NCI-H774 (cell line): ENCODE results near the gene OTOF.

ENCODE experiments used
- DNase-seq: peaks from one replicate; lab custom pipeline; 2025; lab: John Stamatoyannopoulos, UW

The OTOF gene

GRCh38 chr2:26500406-26500805, 22.5 kb upstream of the OTOF start:
- DNase-seq, result no peak

- DNase-seq, result no peak
Measured at GRCh38 chr2:26495705-26496297, 17.9 kb upstream of the OTOF start.

GRCh38 chr2:26494891-26495290, 17.0 kb upstream of the OTOF start:
- DNase-seq, result no peak

- no peak for DNase-seq
Measured at GRCh38 chr2:26494199-26494598, 16.3 kb upstream of the OTOF start.

GRCh38 chr2:26493566-26493965, 15.6 kb upstream of the OTOF start:
- DNase-seq, result no peak

GRCh38 chr2:26492749-26493515, 15.0 kb upstream of the OTOF start:
- no peak for DNase-seq

- DNase-seq, result no peak
Measured at GRCh38 chr2:26491563-26492167, 13.7 kb upstream of the OTOF start.

GRCh38 chr2:26489213-26489850, 11.4 kb upstream of the OTOF start:
- DNase-seq, result no peak

GRCh38 chr2:26488463-26489212, 10.7 kb upstream of the OTOF start:
- no peak for DNase-seq

- DNase-seq, result no peak
Measured at GRCh38 chr2:26487192-26487591, 9.3 kb upstream of the OTOF start.

- DNase-seq, result no peak
Measured at GRCh38 chr2:26486789-26487188, 8.9 kb upstream of the OTOF start.

GRCh38 chr2:26485725-26486418, 7.9 kb upstream of the OTOF start:
- DNase-seq, result no peak

- no peak for DNase-seq
Measured at GRCh38 chr2:26485099-26485498, 7.2 kb upstream of the OTOF start.

- no peak for DNase-seq
Measured at GRCh38 chr2:26484579-26484978, 6.7 kb upstream of the OTOF start.

GRCh38 chr2:26483957-26484565, 6.1 kb upstream of the OTOF start:
- DNase-seq, result no peak

- no peak for DNase-seq
Measured at GRCh38 chr2:26483516-26483915, 5.6 kb upstream of the OTOF start.

GRCh38 chr2:26483027-26483326, 5.1 kb upstream of the OTOF start:
- DNase-seq, result no peak

GRCh38 chr2:26482211-26483026, 4.5 kb upstream of the OTOF start:
- no peak for DNase-seq

- no peak for DNase-seq
Measured at GRCh38 chr2:26481706-26482105, 3.8 kb upstream of the OTOF start.
